GM10266 (cell line): Measurements from ENCODE around the gene ANO4.

ENCODE experiments used
- DNase-seq: peaks from one replicate; pipeline ENCODE4 v3.0.0; 2012; ENCODE audit errors: extremely low spot score
- CTCF ChIP-seq: IDR thresholded peaks from 2 replicates; pipeline ENCODE4 v1.5.1; 2012; ENCODE audit warnings: mild to moderate bottlenecking, low read depth; ENCODE audit not compliant: control insufficient read depth, insufficient read depth; ENCODE audit errors: missing control alignments

Gene ANO4

GRCh38 chr12:100967189-100967588 lies 172.6 kb downstream of the ANO4 start:
- no peak for DNase-seq
- TF ChIP-seq CTCF, result no peak

- no peak for TF ChIP-seq CTCF
- no peak for DNase-seq
These were observed 176.3 kb downstream of the ANO4 start for GRCh38 chr12:100970894-100971293.

DNA sequence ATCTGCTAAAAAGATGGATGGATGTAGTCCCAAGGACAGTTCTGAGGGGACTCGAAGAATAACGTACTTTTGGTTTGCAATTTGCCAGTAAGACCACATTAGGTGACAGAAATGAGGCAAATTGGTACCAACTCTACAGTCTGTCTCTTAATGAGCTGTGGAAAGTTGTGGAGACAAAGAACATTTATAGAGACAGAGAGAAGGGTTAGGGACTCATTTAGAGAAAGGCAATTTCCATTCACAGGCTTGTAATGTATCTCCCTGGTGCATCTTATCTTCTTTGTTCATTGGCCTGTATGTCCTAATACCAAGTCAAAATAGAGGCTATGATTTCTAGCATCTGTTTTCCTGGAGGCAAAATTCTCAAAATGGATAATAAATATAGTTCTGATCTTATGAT lies 177.5 kb downstream of the ANO4 start:
- no peak for DNase-seq
- TF ChIP-seq CTCF, result no peak

- DNase-seq, result no peak
These were observed 179.8 kb downstream of the ANO4 start for GRCh38 chr12:100974341-100974740.

GRCh38 chr12:100974747-100975146 lies 180.2 kb downstream of the ANO4 start:
- no peak for DNase-seq
- TF ChIP-seq CTCF, result no peak

More at GRCh38 chr12:100974341-100974740, 179.8 kb downstream of the ANO4 start:
- TF ChIP-seq CTCF, result no peak

DNA sequence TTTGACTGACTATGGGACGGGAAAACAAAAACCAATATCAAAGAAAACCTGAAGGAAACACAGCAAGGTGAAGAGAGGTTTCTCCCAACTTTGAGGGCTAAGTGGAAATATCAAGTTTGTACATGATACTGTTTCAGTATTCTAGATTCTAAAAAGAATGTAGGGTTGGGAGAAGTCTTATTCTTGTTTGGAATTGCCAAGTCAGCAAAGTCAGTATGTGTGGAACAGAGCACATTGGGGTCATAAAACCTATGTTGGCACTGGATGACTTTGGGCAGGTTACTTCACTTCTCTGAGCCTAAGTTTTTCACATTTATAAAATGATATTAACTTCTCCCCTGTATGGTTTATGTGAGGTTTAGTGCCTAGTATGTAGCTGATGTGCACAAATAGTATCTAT lies 182.2 kb downstream of the ANO4 start:
- no peak for TF ChIP-seq CTCF
- no peak for DNase-seq

- TF ChIP-seq CTCF, result no peak
- DNase-seq, result no peak
These were observed 186.3 kb downstream of the ANO4 start for GRCh38 chr12:100980856-100981255.
